GM12878 (cell line): ENCODE results near the gene KRTAP19-4. TPM values are rescaled to one million over a fixed set of nuclear protein-coding genes. Genes with fewer than 3 reads are reported as not detected.

Source experiments
- ATAC-seq: fragments of 200-7000 bp; cut with Tn5 transposase; 3 replicates; pipeline ENCODE4 v1.9.1; 2020; ENCODE audit warnings: mild to moderate bottlenecking, moderate library complexity
- BruUV-seq: library from RNA; stranded (reverse); fragments of 400-500 nt; replicated peaks from 2 replicates; lab custom pipeline; 2021; lab: Mats Ljungman, UMichigan
- CTCF ChIA-PET: fragments of 300-600 bp; sonication (Branson Sonifier 250); formaldehyde crosslinking; extraction: SDS; loops from one replicate; lab custom pipeline; 2021; ENCODE audit warnings: inconsistent platforms; lab: Yijun Ruan, JAX
- POLR2A ChIA-PET: fragments of 350-600 bp; formaldehyde crosslinking; extraction: SDS; loops from one replicate; lab custom pipeline; 2021; ENCODE audit warnings: inconsistent platforms; lab: Charles Lee
- RAD21 ChIA-PET: fragments of 300-600 bp; sonication (Branson Sonifier 250); formaldehyde crosslinking; loops from one replicate; lab custom pipeline; 2023; ENCODE audit warnings: antibody characterized with exemption; ENCODE audit not compliant: unreplicated experiment; lab: Charles Lee
- SMC1A ChIA-PET: fragments of 300-600 bp; sonication (Branson Sonifier 250); formaldehyde crosslinking; loops from one replicate; lab custom pipeline; 2023; ENCODE audit not compliant: unreplicated experiment, uncharacterized antibody; lab: Charles Lee
- DNase-seq: peaks from one replicate; pipeline ENCODE4 v3.0.0-alpha.2; 2011; ENCODE audit warnings: low read depth, low spot score
- FAIRE-seq: peaks from 3 replicates; lab custom pipeline; 2011; peaks lifted over from hg19 to GRCh38; lab: Jason Lieb, UNC
- H2AFZ ChIP-seq: 2 replicates; pipeline ENCODE4 v1.6.0; 2011; ENCODE audit warnings: low read depth, low read length, control low read depth; ENCODE audit not compliant: control insufficient read depth
- H3K27ac ChIP-seq: 2 replicates; pipeline ENCODE4 v1.5.1; 2011; ENCODE audit warnings: control low read depth; ENCODE audit not compliant: control insufficient read depth, insufficient read depth
- H3K27me3 ChIP-seq, 2 experiments: replicated peaks in 1 of 2; 2 replicates each; pipeline versions ENCODE4 v1.6.0 to v1.6.1; 2011; ENCODE audit warnings: low read length in 1 of 2; ENCODE audit not compliant: control insufficient read depth in 2 of 2, insufficient read depth in 2 of 2
- H3K36me3 ChIP-seq, 2 experiments: 2 replicates each; pipeline ENCODE4 v1.5.1; 2011; ENCODE audit warnings: low read length in 1 of 2; ENCODE audit not compliant: control insufficient read depth in 2 of 2, insufficient read depth in 2 of 2
- H3K4me1 ChIP-seq: 2 replicates; pipeline ENCODE4 v1.6.1; 2011; ENCODE audit warnings: mild to moderate bottlenecking, low read length, moderate library complexity, mixed read lengths; ENCODE audit not compliant: control insufficient read depth, insufficient read depth
- H3K4me2 ChIP-seq: 2 replicates; pipeline ENCODE4 v1.6.0; 2011; ENCODE audit warnings: control low read depth; ENCODE audit not compliant: control insufficient read depth, insufficient read depth
- H3K4me3 ChIP-seq: fragments of 200-600 bp; sonication (generic); 2 replicates; pipeline ENCODE4 v1.5.1; 2016
- H3K79me2 ChIP-seq: 2 replicates; pipeline ENCODE4 v1.6.0; 2011; ENCODE audit warnings: low read length; ENCODE audit not compliant: control insufficient read depth, insufficient read depth
- H3K9ac ChIP-seq: 2 replicates; pipeline ENCODE4 v1.8.0; 2011; ENCODE audit warnings: low read length, control low read depth, mixed read lengths; ENCODE audit not compliant: control insufficient read depth, insufficient read depth
- H3K9me3 ChIP-seq: replicated peaks from 3 replicates; pipeline ENCODE4 v1.5.1; 2011; ENCODE audit warnings: mild to moderate bottlenecking, low read length; ENCODE audit not compliant: control insufficient read depth, insufficient read depth
- H4K20me1 ChIP-seq: 2 replicates; pipeline ENCODE4 v1.6.0; 2011; ENCODE audit not compliant: control insufficient read depth, insufficient read depth
- CHD1 ChIP-seq: IDR thresholded peaks from 2 replicates; pipeline ENCODE4 v1.6.1; 2012; ENCODE audit warnings: low read depth, low read length, improper control_type of control experiment
- CTCF ChIP-seq, 3 experiments: IDR thresholded peaks in 2 of 3; conservative IDR thresholded peaks in 1 of 3; 2 replicates each; pipeline ENCODE4 v1.5.1; 2011; ENCODE audit warnings: low read depth in 3 of 3, low read length in 3 of 3, mild to moderate bottlenecking in 3 of 3, control low read depth in 2 of 3, moderate library complexity in 2 of 3, inconsistent platforms in 1 of 3, mixed read lengths in 1 of 3; ENCODE audit not compliant: control insufficient read depth in 2 of 3, insufficient read depth in 1 of 3; ENCODE audit errors: extremely low read depth in 1 of 3
- NR2C2 ChIP-seq: IDR thresholded peaks from 2 replicates; pipeline ENCODE4 v1.6.1; 2011; ENCODE audit warnings: borderline replicate concordance, low read depth; ENCODE audit not compliant: control insufficient read depth, insufficient read length
- RB1 ChIP-seq: fragments of 450-650 bp; formaldehyde crosslinking; IDR thresholded peaks from 2 replicates; pipeline ENCODE4 v1.6.1; 2017; ENCODE audit warnings: mild to moderate bottlenecking, borderline replicate concordance
- TARDBP ChIP-seq: IDR thresholded peaks from 2 replicates; pipeline ENCODE4 v1.6.1; 2016; ENCODE audit warnings: borderline replicate concordance
- WGBS: methylation state at CpG from one replicate; pipeline ENCODE4 v1.1.6; 2016; ENCODE audit warnings: low lambda C conversion rate; ENCODE audit not compliant: insufficient replicate concordance, insufficient coverage; ENCODE audit errors: missing lambda C conversion rate; 5-methylcytosine and 5-hydroxymethylcytosine counted together
- in situ Hi-C: fragments of 300-500 bp; cut with MboI; formaldehyde crosslinking; loops from 9 replicates; pipeline ENCODE4 v1.14.3; 2018; ENCODE audit warnings: mixed read lengths
- intact Hi-C: fragments of 100-400 bp; cut with micrococcal nuclease; formaldehyde crosslinking; loops from one replicate; pipeline ENCODE4 v1.14.2; 2022; ENCODE audit not compliant: unreplicated experiment
- polyA plus RNA-seq, 11 experiments: library from polyadenylated mRNA; depleted of rRNA in 4 of 11; unstranded in 6 of 11; stranded (reverse) in 5 of 11; fragments of >200 nt; fragmentation: Nextera tagmentation in 4 of 11; fragmentation: Illumina TruSeq in 1 of 11; extraction: Ambion mirVana in 4 of 11; extraction: Trizol in 1 of 11; gene quantifications; 1 replicate in 1 of 11; 2 replicates in 10 of 11; pipeline versions ENCODE4 v1.2.1 to v1.2.3, GENCODE V29; 2011 to 2016; ENCODE audit warnings: inconsistent platforms in 2 of 11, missing spikeins in 2 of 11, low read depth in 1 of 11
- total RNA-seq, 4 experiments: library from RNA; depleted of rRNA in 3 of 4; stranded (reverse); fragments of >200 nt in 3 of 4; fragmentation: Illumina TruSeq in 1 of 4; extraction: Trizol in 1 of 4; gene quantifications; 2 replicates each; pipeline versions ENCODE4 v1.2.1 to v1.2.3, GENCODE V29; 2013 to 2021

KRTAP19-4 gene
- total and polyA plus RNA-seq, 10 of the 15 experiments (the other 5 are each of a cell fraction or from before 2014, with no cell fraction given) = not detected

DNA sequence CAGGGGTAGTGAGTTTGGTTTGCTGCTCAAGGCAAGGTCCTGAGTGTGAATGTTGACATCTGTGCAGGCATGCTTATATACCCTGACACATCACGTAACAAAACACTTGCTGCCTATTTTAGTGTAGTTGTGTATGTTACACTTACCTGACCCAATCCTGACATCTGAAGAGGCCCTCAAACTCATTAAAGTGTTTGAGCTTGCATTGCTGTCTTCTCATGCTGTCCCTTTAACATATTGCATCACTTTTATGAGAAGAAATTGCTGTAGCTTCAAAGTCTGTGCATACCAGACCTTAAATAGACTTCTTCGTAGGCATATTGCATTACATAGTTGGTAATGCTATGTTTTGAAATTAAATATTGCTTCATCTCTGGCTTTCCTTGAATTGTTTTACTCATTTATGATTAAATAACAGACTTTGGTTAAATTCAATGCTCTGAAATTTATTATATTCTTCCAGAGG is 5.0 kb downstream of the KRTAP19-4 start, which contains the start of gene KRTAP19-3:
KRTAP19-3 (minus strand) TSS at position 51 of the 466 bp plus-strand sequence. CDS start 56 bp downstream, outside the sequence.
- POLR2A ChIA-PET = no interaction called here
- intact Hi-C loops = no loop called here
- ATAC-seq = no peak
- no TSS peak for BruUV-seq
- Histone ChIP-seq H4K20me1 (no peaks in the 10 kb centered on the region), H3K9me3 (no peaks in the 10 kb centered on the region), H2AFZ (no peak within 1 kb of the TSS), H3K79me2 (no peaks in the 10 kb centered on the region), H3K4me3 (no peak within 1 kb of the TSS), H3K27ac (no peak within 1 kb of the TSS), H3K27me3 (no peaks in the 10 kb centered on the region), H3K4me1 (no peaks in the 10 kb centered on the region), H3K36me3 (no peaks in the 10 kb centered on the region), H3K9ac (no peak within 1 kb of the TSS), H3K4me2 (no peak within 1 kb of the TSS)
- RAD21 ChIA-PET = no interaction called here
- no peak for DNase-seq
- no peak for FAIRE-seq
- in situ Hi-C loops = no loop called here
- CTCF ChIA-PET = interaction anchor here (0.7 kb wide), 1 partner anchor 13 kb away, joined by 3 read pairs; no protein-coding TSS in a partner anchor
- SMC1A ChIA-PET = no interaction called here
- no peak for TF ChIP-seq CTCF (IDR thresholded peaks at IDR 0.05 in 2 of 3, conservative IDR thresholded peaks at IDR 0.05 in 1 of 3; ENCODE audit: control insufficient read depth in 2 of 3, extremely low read depth in 1 of 3, insufficient read depth in 1 of 3, low read depth in 3 of 3, low read length in 3 of 3)
- TF ChIP-seq RB1 = no peak
- TF ChIP-seq TARDBP = no peak
- 57% methylated on average over 2 of the region's 2 CpGs for WGBS

- no TSS peak for BruUV-seq
- ChIA-PET RAD21 (no interaction called here), CTCF (no interaction called here), POLR2A (no interaction called here), SMC1A (no interaction called here)
- H3K9me3 ChIP-seq = no peaks in the 10 kb centered on the region; the same call in 2 of the 3 replicates
- TF ChIP-seq NR2C2 (no peak), CHD1 (no peak)
- H3K27ac ChIP-seq = no peak within 1 kb of the TSS
- no peak within 1 kb of the TSS for H3K9ac ChIP-seq
- H3K27me3 ChIP-seq = no peaks in the 10 kb centered on the region
- intact Hi-C loops (no loop called here), in situ Hi-C loops (no loop called here)
- H3K4me3 ChIP-seq = no peak within 1 kb of the TSS
- no peaks in the 10 kb centered on the region for H4K20me1 ChIP-seq
- no peak for ATAC-seq
- DNase-seq = no peak
- H3K79me2 ChIP-seq = no peaks in the 10 kb centered on the region
- H3K4me1 ChIP-seq = no peaks in the 10 kb centered on the region
- no peak for FAIRE-seq
- 16% methylated on average over 2 of the region's 2 CpGs for WGBS
- H3K4me2 ChIP-seq = no peak within 1 kb of the TSS
- H3K36me3 ChIP-seq = no peaks in the 10 kb centered on the region
- no peak within 1 kb of the TSS for H2AFZ ChIP-seq
Observed at GRCh38 chr21:30487336-30487735, 9.6 kb downstream of the KRTAP19-4 start, which contains the start of gene KRTAP19-2. Gene KRTAP19-2, minus strand, starts transcription at chr21:30487436. Its CDS starts 88 bp downstream, at chr21:30487348.
